ENCODE data around the gene CALR3. TPM values are rescaled to one million over a fixed set of nuclear protein-coding genes. Genes with fewer than 3 reads are reported as not detected.
"Not testable (repeated sequence)": the region's sequence is repeated elsewhere in the genome, so short reads cannot be mapped to it uniquely, and the experiment has no call there.

The CALR3 gene
- total RNA-seq, 4 donors from 2014 or later, result not detected

DNA sequence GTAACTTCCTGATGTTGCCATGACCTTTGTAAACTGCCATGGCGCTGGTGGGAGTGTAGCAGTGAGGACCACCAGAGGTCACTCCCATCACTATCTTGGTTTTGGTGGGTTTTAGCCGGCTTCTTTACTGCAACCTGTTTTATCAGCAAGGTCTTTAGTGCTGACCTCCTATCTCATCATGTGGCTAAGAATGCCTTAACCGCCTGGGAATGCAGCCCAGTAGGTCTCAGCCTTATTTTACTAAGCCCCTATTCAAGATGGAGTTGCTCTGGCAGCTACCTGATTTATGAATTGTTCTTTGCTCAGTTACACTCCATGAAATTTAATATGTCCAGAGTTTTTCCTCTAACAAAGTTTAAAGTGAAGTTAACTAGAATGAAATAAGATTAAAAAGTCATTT lies 19.6 kb downstream of the CALR3 start:
- H3K36me3 ChIP-seq, result no peaks in the 10 kb centered on the region
- H3K9me3 ChIP-seq, result peaks cover 0 to 6% (median 2%) of the 10 kb centered on the region in 4 donors
- intact Hi-C loops (cut with DNase I), result no loop called here
- no peak overlapping the region for H3K4me3 ChIP-seq
- H3K4me1 ChIP-seq, result peaks cover 4 to 7% (median 7%) of the 10 kb centered on the region in 4 donors
- DNase-seq (ENCODE audit: extremely low spot score), result no peak
- WGBS, result 73% methylated on average over 3 of the region's 3 CpGs
- no peak for TF ChIP-seq POLR2AphosphoS5 (IDR thresholded peaks at IDR 0.05)
- TF ChIP-seq EP300 (IDR thresholded peaks at IDR 0.05), result no peak
- TF ChIP-seq, protein P1, sequence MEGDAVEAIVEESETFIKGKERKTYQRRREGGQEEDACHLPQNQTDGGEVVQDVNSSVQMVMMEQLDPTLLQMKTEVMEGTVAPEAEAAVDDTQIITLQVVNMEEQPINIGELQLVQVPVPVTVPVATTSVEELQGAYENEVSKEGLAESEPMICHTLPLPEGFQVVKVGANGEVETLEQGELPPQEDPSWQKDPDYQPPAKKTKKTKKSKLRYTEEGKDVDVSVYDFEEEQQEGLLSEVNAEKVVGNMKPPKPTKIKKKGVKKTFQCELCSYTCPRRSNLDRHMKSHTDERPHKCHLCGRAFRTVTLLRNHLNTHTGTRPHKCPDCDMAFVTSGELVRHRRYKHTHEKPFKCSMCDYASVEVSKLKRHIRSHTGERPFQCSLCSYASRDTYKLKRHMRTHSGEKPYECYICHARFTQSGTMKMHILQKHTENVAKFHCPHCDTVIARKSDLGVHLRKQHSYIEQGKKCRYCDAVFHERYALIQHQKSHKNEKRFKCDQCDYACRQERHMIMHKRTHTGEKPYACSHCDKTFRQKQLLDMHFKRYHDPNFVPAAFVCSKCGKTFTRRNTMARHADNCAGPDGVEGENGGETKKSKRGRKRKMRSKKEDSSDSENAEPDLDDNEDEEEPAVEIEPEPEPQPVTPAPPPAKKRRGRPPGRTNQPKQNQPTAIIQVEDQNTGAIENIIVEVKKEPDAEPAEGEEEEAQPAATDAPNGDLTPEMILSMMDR (IDR thresholded peaks at IDR 0.05), result no peak
- no peak for TF ChIP-seq POLR2A (IDR thresholded peaks at IDR 0.05; ENCODE audit: low read depth)
- H3K27ac ChIP-seq (replicated peaks in 1 of 4), result no peak overlapping the region
- no peaks in the 10 kb centered on the region for H3K27me3 ChIP-seq

DNA sequence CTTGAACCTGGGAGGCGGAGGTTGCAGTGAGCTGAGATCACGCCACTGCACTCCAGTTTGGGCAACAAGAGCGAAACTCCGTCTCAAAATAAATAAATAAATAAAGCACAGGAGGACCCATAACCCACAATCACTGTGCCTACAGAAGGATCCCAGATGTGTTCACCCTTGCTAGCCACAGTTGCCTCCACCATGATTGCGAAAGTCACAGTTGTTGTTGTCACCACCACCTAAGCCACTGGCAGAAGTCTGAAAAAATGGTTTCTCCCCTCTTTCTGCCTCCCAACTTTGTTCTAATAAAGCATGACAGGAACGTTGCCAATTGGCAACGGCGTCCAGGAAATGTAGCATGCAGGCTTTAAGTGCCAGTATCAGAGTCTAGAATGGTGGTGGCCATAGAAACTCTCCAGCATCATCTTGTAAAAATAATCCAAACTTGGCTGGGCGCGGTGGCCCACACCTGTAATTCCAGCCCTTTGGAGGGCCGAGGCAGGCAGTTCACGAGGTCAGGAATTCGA lies 22.0 kb downstream of the CALR3 start:
- peaks cover 0 to 6% (median 2%) of the 10 kb centered on the region in 4 donors for H3K9me3 ChIP-seq
- TF ChIP-seq, protein P1 (IDR thresholded peaks at IDR 0.05), result no peak
- TF ChIP-seq POLR2A (IDR thresholded peaks at IDR 0.05; ENCODE audit: low read depth) (no peak), EP300 (IDR thresholded peaks at IDR 0.05) (no peak), POLR2AphosphoS5 (IDR thresholded peaks at IDR 0.05) (no peak)
- H3K36me3 ChIP-seq, result no peaks in the 10 kb centered on the region
- H3K4me3 ChIP-seq, result no peak overlapping the region
- intact Hi-C loops (cut with DNase I), result no loop called here
- 84% methylated on average over 13 of the region's 13 CpGs for WGBS
- no peak overlapping the region for H3K27ac ChIP-seq (replicated peaks in 1 of 4)
- no peaks in the 10 kb centered on the region for H3K27me3 ChIP-seq
- peaks cover 25 to 32% (median 30%) of the 10 kb centered on the region in 4 donors for H3K4me1 ChIP-seq
- no peak for DNase-seq (ENCODE audit: extremely low spot score)

DNA sequence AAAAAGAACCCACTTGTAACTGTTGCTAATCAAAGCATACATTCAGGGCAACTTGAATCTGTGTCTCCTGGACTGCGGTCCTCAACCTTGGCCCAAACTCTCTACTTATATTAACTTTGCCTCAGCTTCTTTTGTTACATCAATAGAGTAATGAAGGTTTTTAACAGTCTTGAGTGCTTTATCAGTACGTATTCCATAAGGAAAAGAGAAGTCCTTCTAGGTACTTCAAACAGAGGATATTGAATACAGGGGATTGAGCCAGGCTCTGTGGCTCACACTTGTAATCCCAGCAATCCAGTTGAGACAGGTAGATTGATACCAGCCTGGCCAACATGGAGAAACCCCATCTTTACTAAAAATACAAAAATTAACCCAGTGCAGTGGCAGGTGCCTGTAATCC lies 23.0 kb downstream of the CALR3 start:
- Histone ChIP-seq H3K4me3 (no peak overlapping the region), H3K27ac (replicated peaks in 1 of 4) (no peak overlapping the region)
- WGBS, result 97% methylated on average over 2 of the region's 2 CpGs

DNA sequence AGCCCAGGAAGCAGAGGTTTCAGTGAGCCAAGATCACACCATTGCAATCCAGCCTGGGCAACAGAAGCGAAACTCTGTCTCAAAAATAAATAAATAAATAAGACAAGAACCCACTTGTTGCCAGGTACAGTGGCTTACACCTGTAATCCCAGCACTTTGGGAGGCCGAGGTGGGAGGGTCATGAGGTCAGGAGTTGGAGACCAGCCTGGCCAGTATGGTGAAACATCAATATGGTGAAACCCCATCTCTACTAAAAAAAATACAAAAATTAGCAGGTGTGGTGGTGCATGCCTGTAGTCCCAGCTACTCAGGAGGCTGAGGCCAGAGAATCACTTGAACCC lies 23.4 kb downstream of the CALR3 start:
- H3K36me3 ChIP-seq; DNase-seq (ENCODE audit: extremely low spot score); intact Hi-C loops (cut with DNase I); H3K9me3 ChIP-seq; H3K27me3 ChIP-seq: not testable (repeated sequence)
- Histone ChIP-seq H3K4me3 (peak overlapping the region; percentile 81 to 99 (median 97)), H3K27ac (replicated peaks in 1 of 4) (peak overlapping the region; percentile 88 to 94 (median 91)), H3K4me1 (peaks cover 38 to 45% (median 43%) of the 10 kb centered on the region in 4 donors)
- WGBS, result 33% methylated on average over 1 of the region's 2 CpGs

More for the DNA sequence above, 23.0 kb downstream of the CALR3 start:
- Histone ChIP-seq H3K9me3 (peaks cover 0 to 6% (median 2%) of the 10 kb centered on the region in 4 donors), H3K27me3 (no peaks in the 10 kb centered on the region), H3K4me1 (peaks cover 35 to 41% (median 38%) of the 10 kb centered on the region in 4 donors), H3K36me3 (no peaks in the 10 kb centered on the region)
- TF ChIP-seq, protein P1 (IDR thresholded peaks at IDR 0.05), result no peak
- intact Hi-C loops (cut with DNase I), result no loop called here
- DNase-seq (ENCODE audit: extremely low spot score), result no peak

DNA sequence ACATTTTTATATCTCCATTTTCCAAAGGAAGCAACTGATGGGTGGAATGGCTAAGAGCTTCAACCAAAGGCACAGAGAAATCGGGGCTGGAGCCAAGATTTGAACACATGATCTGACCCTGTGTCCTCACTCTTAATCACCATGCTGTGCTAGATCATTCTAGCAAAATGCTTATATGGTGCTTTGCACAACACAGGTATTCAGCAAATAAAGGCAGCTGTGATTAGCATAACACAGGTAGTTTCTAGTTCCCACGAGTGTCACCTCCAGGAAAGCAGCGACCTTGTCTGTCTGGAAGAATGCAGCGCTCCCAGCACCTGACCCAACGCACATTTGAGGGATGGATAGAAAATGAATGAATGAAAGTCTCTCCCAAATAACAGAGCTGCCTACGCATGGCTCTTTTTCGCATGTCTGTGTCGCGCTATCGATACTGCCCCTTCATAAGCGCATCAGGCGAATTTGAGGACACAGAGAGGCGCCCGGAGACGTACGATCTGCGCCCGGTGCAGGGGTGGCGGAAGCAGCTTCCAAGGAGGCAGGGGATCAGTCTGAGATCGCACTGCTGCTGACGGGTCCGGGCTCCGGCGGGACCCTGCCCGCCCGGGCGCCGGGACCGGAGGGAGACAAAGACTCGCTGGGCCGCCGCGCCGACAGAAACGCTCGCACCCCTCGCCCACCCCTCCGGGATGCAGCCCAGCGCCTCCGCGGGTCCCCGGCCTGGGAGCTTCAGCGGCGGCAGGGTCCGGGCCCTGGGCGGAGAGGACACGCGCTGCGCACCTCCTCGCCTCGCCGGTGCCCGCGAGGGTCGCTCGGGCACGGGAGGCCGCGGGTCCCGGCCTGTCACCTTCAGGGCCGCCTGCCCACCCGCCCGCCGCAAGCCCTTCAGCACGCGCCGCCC lies 24.8 kb downstream of the CALR3 start:
- TF ChIP-seq POLR2AphosphoS5 (IDR thresholded peaks at IDR 0.05), result no peak
- TF ChIP-seq EP300 (IDR thresholded peaks at IDR 0.05), result no peak
- TF ChIP-seq, protein P1 (IDR thresholded peaks at IDR 0.05), result no peak
- TF ChIP-seq POLR2A (IDR thresholded peaks at IDR 0.05; ENCODE audit: low read depth), result no peak
- under 1% methylated on average over 21 of the region's 67 CpGs for WGBS
- peaks cover 51 to 58% (median 55%) of the 10 kb centered on the region in 4 donors for H3K4me1 ChIP-seq
- peak overlapping the region; percentile 88 to 94 (median 91) for H3K27ac ChIP-seq (replicated peaks in 1 of 4)
- H3K4me3 ChIP-seq, result peak overlapping the region; percentile 81 to 99 (median 97)
- intact Hi-C loops (cut with DNase I), result no loop called here
- DNase-seq (ENCODE audit: extremely low spot score), result no peak
- H3K9me3 ChIP-seq, result peaks cover 0 to 6% (median 2%) of the 10 kb centered on the region in 4 donors
- H3K27me3 ChIP-seq, result no peaks in the 10 kb centered on the region
- H3K36me3 ChIP-seq, result no peaks in the 10 kb centered on the region
